Measurements from ENCODE around the gene CECR2. TPM values are rescaled to one million over a fixed set of nuclear protein-coding genes. Genes with fewer than 3 reads are reported as not detected.

CECR2 gene
- polyA plus RNA-seq, 1 donor from 2014 or later = 2.1 TPM

GRCh38 chr22:17349172-17349571 lies 20.1 kb upstream of the CECR2 start:
- H3K27me3 ChIP-seq (ENCODE audit: insufficient read depth, low read depth, low read length) = no peaks in the 10 kb centered on the region
- H3K27ac ChIP-seq (ENCODE audit: low read length) = no peak overlapping the region
- no peaks in the 10 kb centered on the region for H3K9me3 ChIP-seq (ENCODE audit: low read length)
- H3K9ac ChIP-seq (ENCODE audit: low read length) = no peak overlapping the region
- no peaks in the 10 kb centered on the region for H3K36me3 ChIP-seq (ENCODE audit: insufficient read depth, low read length)
- no peak overlapping the region for H2AFZ ChIP-seq (ENCODE audit: low read depth, low read length)
- H3K9me2 ChIP-seq (ENCODE audit: insufficient read depth, low read length) = no peaks in the 10 kb centered on the region
- no peaks in the 10 kb centered on the region for H4K20me1 ChIP-seq (ENCODE audit: insufficient read depth)
- no peaks in the 10 kb centered on the region for H3F3A ChIP-seq (ENCODE audit: insufficient read depth, low read length, poor library complexity, severe bottlenecking)
- TF ChIP-seq EZH2 (IDR thresholded peaks at IDR 0.05; ENCODE audit: borderline replicate concordance, insufficient read depth, low read length, poor library complexity, severe bottlenecking) (no peak), SMC3 (conservative IDR thresholded peaks at IDR 0.05; ENCODE audit: poor library complexity) (no peak), REST (IDR thresholded peaks at IDR 0.05; ENCODE audit: borderline replicate concordance) (no peak), TAF1 (IDR thresholded peaks at IDR 0.05; ENCODE audit: low read depth) (no peak), MXI1 (conservative IDR thresholded peaks at IDR 0.05; ENCODE audit: poor library complexity, severe bottlenecking) (no peak), CTCF (IDR thresholded peaks at IDR 0.05; ENCODE audit: poor library complexity, severe bottlenecking) (no peak), EP300 (conservative IDR thresholded peaks at IDR 0.05; ENCODE audit: poor library complexity, severe bottlenecking) (no peak), RAD21 (conservative IDR thresholded peaks at IDR 0.05) (no peak), POLR2AphosphoS5 (IDR thresholded peaks at IDR 0.05) (no peak)
- no peak overlapping the region for H3K4me2 ChIP-seq (ENCODE audit: low read length)
- H3K79me2 ChIP-seq (replicated peaks; ENCODE audit: insufficient read depth, low read length) = no peaks in the 10 kb centered on the region
- no peak overlapping the region for H3K4me3 ChIP-seq (ENCODE audit: low read length)

GRCh38 chr22:17350292-17350691 lies 19.0 kb upstream of the CECR2 start:
- H3K4me2 ChIP-seq (ENCODE audit: low read length) = no peak overlapping the region
- H3K27me3 ChIP-seq (ENCODE audit: insufficient read depth, low read depth, low read length) = no peaks in the 10 kb centered on the region
- no peak overlapping the region for H3K4me3 ChIP-seq (ENCODE audit: low read length)
- H3K9me2 ChIP-seq (ENCODE audit: insufficient read depth, low read length) = no peaks in the 10 kb centered on the region
- no peaks in the 10 kb centered on the region for H3K79me2 ChIP-seq (replicated peaks; ENCODE audit: insufficient read depth, low read length)
- H3K9ac ChIP-seq (ENCODE audit: low read length) = no peak overlapping the region
- no peak overlapping the region for H3K27ac ChIP-seq (ENCODE audit: low read length)
- no peaks in the 10 kb centered on the region for H3K36me3 ChIP-seq (ENCODE audit: insufficient read depth, low read length)
- no peaks in the 10 kb centered on the region for H3K9me3 ChIP-seq (ENCODE audit: low read length)
- H4K20me1 ChIP-seq (ENCODE audit: insufficient read depth) = no peaks in the 10 kb centered on the region
- no peak overlapping the region for H2AFZ ChIP-seq (ENCODE audit: low read depth, low read length)
- TF ChIP-seq EP300 (conservative IDR thresholded peaks at IDR 0.05; ENCODE audit: poor library complexity, severe bottlenecking) = no peak
- TF ChIP-seq SMC3 (conservative IDR thresholded peaks at IDR 0.05; ENCODE audit: poor library complexity) = no peak
- no peak for TF ChIP-seq REST (IDR thresholded peaks at IDR 0.05; ENCODE audit: borderline replicate concordance)
- no peak for TF ChIP-seq EZH2 (IDR thresholded peaks at IDR 0.05; ENCODE audit: borderline replicate concordance, insufficient read depth, low read length, poor library complexity, severe bottlenecking)
- TF ChIP-seq TAF1 (IDR thresholded peaks at IDR 0.05; ENCODE audit: low read depth) = no peak
- TF ChIP-seq MXI1 (conservative IDR thresholded peaks at IDR 0.05; ENCODE audit: poor library complexity, severe bottlenecking) = no peak
- no peak for TF ChIP-seq POLR2AphosphoS5 (IDR thresholded peaks at IDR 0.05)
- TF ChIP-seq CTCF (IDR thresholded peaks at IDR 0.05; ENCODE audit: poor library complexity, severe bottlenecking) = no peak
- TF ChIP-seq RAD21 (conservative IDR thresholded peaks at IDR 0.05) = no peak
- no peaks in the 10 kb centered on the region for H3F3A ChIP-seq (ENCODE audit: insufficient read depth, low read length, poor library complexity, severe bottlenecking)
